ENCODE measurements around the gene SHISA4. TPM values are rescaled to one million over a fixed set of nuclear protein-coding genes. Genes with fewer than 3 reads are reported as not detected.

The SHISA4 gene
- total and polyA plus RNA-seq, 2 donors (not counting 3 experiments of a cell fraction or from before 2014, with no cell fraction given): 25.6 to 78.2 TPM

DNA sequence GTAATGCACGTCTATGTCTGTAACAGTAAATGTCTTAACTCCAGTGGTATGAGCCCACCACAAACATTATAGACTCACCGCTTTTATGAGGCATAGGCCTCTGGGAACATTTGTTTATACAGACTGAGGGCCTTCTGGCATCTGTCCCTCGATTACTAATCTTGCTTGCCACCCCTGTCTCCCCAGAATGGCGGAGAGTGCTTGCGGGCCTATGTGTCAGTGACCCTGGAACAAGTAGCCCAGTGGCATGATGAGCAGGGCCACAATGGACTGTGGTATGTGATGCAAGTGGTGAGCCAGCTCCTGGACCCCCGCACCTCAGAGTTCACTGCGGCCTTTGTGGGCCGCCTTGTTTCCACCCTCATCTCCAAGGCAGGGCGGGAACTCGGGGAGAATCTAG lies 18.3 kb upstream of the SHISA4 start:
- dilution Hi-C loops (cut with MboI; ENCODE audit: extremely low pct_ligation_motif_present, low sequenced_read_pairs) (no loop called here), intact Hi-C loops (cut with micrococcal nuclease) (no loop called here)
- TSS peak; percentile 9 for BruUV-seq (replicated peaks)
- ChIA-PET CTCF (interaction anchor here (4.2 kb wide), 1 partner anchor 41 kb away, joined by 18 read pairs; the partner anchor contains the start of gene IPO9), POLR2A (no interaction called here)
- no peak for FAIRE-seq
- no peaks in the 10 kb centered on the region for H3K9me1 ChIP-seq (replicated peaks; ENCODE audit: control insufficient read depth, extremely low read depth, insufficient read depth, low read length)
- no peak for DNase-seq (ENCODE audit: low read depth, low spot score)
- H3K4me1 ChIP-seq (ENCODE audit: control insufficient read depth, extremely low read depth, insufficient read depth, low read length): no peaks in the 10 kb centered on the region
- H3K9me3 ChIP-seq (replicated peaks; ENCODE audit: control insufficient read depth, insufficient read depth, low read length): no peaks in the 10 kb centered on the region
- H3K79me2 ChIP-seq (ENCODE audit: control insufficient read depth, insufficient read depth, low read length): no peaks in the 10 kb centered on the region
- no peaks in the 10 kb centered on the region for H4K20me1 ChIP-seq (replicated peaks; ENCODE audit: control insufficient read depth, extremely low read depth, insufficient read depth, low read length)
- no peaks in the 10 kb centered on the region for H3K27me3 ChIP-seq (ENCODE audit: control insufficient read depth in 2 of 2, insufficient read depth in 2 of 2, low read length in 2 of 2)
- H3K9ac ChIP-seq (replicated peaks; ENCODE audit: extremely low read depth, insufficient read depth, low read length): no peak overlapping the region
- no peak overlapping the region for H3K4me3 ChIP-seq (replicated peaks in 1 of 3; ENCODE audit: insufficient read depth in 1 of 3, low read depth in 1 of 3, low read length in 3 of 3)
- peaks cover 50 to 51% of the 10 kb centered on the region in 2 experiments for H3K36me3 ChIP-seq (ENCODE audit: control insufficient read depth in 2 of 2, extremely low read depth in 1 of 2, insufficient read depth in 2 of 2, low read length in 2 of 2)
- H2AFZ ChIP-seq (ENCODE audit: low read depth, low read length): no peak overlapping the region
- TF ChIP-seq POLR2A (IDR thresholded peaks at IDR 0.05; ENCODE audit: low read depth, low read length) (no peak), GATA2 (IDR thresholded peaks at IDR 0.05; ENCODE audit: insufficient read depth, insufficient read length, low read depth, low read length) (no peak), CTCF (IDR thresholded peaks at IDR 0.05; ENCODE audit: extremely low read depth in 1 of 2, insufficient read depth in 1 of 2, low read depth in 1 of 2, low read length in 2 of 2) (no peak), FOS (IDR thresholded peaks at IDR 0.05; ENCODE audit: borderline replicate concordance, insufficient read depth, low read length) (no peak), MAX (IDR thresholded peaks at IDR 0.05; ENCODE audit: insufficient read depth, insufficient read length) (no peak), EZH2 (IDR thresholded peaks at IDR 0.05; ENCODE audit: borderline replicate concordance, low read depth, low read length, severe bottlenecking) (no peak), JUN (IDR thresholded peaks at IDR 0.05; ENCODE audit: borderline replicate concordance, insufficient read depth, insufficient read length, low read depth) (no peak)
- no peak overlapping the region for H3K27ac ChIP-seq (ENCODE audit: insufficient read depth, low read depth, low read length)
- no peak overlapping the region for H3K4me2 ChIP-seq (ENCODE audit: insufficient read depth, low read length)
